Omental fat pad (tissue), 4 donors: ENCODE measurements around the gene TEX101. TPM values are rescaled to one million over a fixed set of nuclear protein-coding genes. Genes with fewer than 3 reads are reported as not detected.

Experiments used
- ATAC-seq: fragments of 150-250 bp; one replicate; pipeline ENCODE4 v1.9.1; 2016; ENCODE audit warnings: mild to moderate bottlenecking, moderate library complexity; ENCODE audit not compliant: low FRiP score
- DNase-seq: peaks from one replicate; pipeline ENCODE4 v3.0.0-alpha.2; 2019; ENCODE audit warnings: low spot score
- CTCF ChIP-seq, 3 donors: fragments of 450-650 bp; IDR thresholded peaks; one replicate each; pipeline ENCODE4 v1.5.1; 2016 to 2017; ENCODE audit warnings: antibody characterized with exemption in 3 of 3, mild to moderate bottlenecking in 3 of 3, moderate library complexity in 2 of 3
- total RNA-seq, 4 donors: library from RNA; depleted of rRNA; stranded (reverse); fragments of >200 nt; gene quantifications; one replicate each; pipeline ENCODE4 v1.1.0, GENCODE V29; 2016

Gene TEX101
- total RNA-seq, 4 donors from 2014 or later: not detected

GRCh38 chr19:43416951-43417623 is 2.4 kb downstream of the TEX101 start:
- ATAC-seq (no peak), DNase-seq (no peak)
- no peak for TF ChIP-seq CTCF (IDR thresholded peaks at IDR 0.05)

- ATAC-seq (no peak), DNase-seq (no peak)
- no peak for TF ChIP-seq CTCF (IDR thresholded peaks at IDR 0.05)
Observed at GRCh38 chr19:43420954-43421353, 6.3 kb downstream of the TEX101 start.

- DNase-seq (no peak), ATAC-seq (no peak)
- no peak for TF ChIP-seq CTCF (IDR thresholded peaks at IDR 0.05)
Observed at GRCh38 chr19:43422000-43422688, 7.5 kb downstream of the TEX101 start.

GRCh38 chr19:43422689-43423066 is 8.0 kb downstream of the TEX101 start:
- DNase-seq (no peak), ATAC-seq (no peak)
- no peak for TF ChIP-seq CTCF (IDR thresholded peaks at IDR 0.05)

GRCh38 chr19:43423779-43424178 is 9.1 kb downstream of the TEX101 start:
- TF ChIP-seq CTCF (IDR thresholded peaks at IDR 0.05): no peak
- ATAC-seq (no peak), DNase-seq (no peak)

GRCh38 chr19:43425567-43426392 is 11.1 kb downstream of the TEX101 start:
- no peak for TF ChIP-seq CTCF (IDR thresholded peaks at IDR 0.05)
- ATAC-seq: peak; percentile 72
- DNase-seq: no peak
